ENCODE results near the gene HBG1.

Gene HBG1

GRCh38 chr11:5240056-5240455, 9.6 kb downstream of the HBG1 start:
- Histone ChIP-seq H3K4me3 (ENCODE audit: low read length) (no peak overlapping the region), H3K9me2 (replicated peaks; ENCODE audit: control insufficient read depth, low read length) (no peaks in the 10 kb centered on the region), H3K36me3 (ENCODE audit: control insufficient read depth, low read length) (no peaks in the 10 kb centered on the region), H3K79me2 (ENCODE audit: control insufficient read depth, low read length) (no peaks in the 10 kb centered on the region), H3F3A (ENCODE audit: control insufficient read depth, insufficient read depth) (no peaks in the 10 kb centered on the region), H4K20me1 (ENCODE audit: control insufficient read depth, insufficient read depth, low read depth, low read length) (no peaks in the 10 kb centered on the region), H3K27me3 (ENCODE audit: control insufficient read depth, low read length) (no peaks in the 10 kb centered on the region), H3K4me1 (ENCODE audit: control insufficient read depth, low read length) (no peaks in the 10 kb centered on the region), H3K27ac (ENCODE audit: low read depth, low read length) (no peak overlapping the region), H3K4me2 (ENCODE audit: low read length) (no peak overlapping the region), H3K9me3 (ENCODE audit: control insufficient read depth, insufficient read depth, low read length) (no peaks in the 10 kb centered on the region)
- no peak for TF ChIP-seq EZH2phosphoT487 (IDR thresholded peaks at IDR 0.05; ENCODE audit: borderline replicate concordance, low read length)
- no peak for TF ChIP-seq CTCF (IDR thresholded peaks at IDR 0.05; ENCODE audit: low read depth, low read length, poor library complexity, severe bottlenecking)

DNA sequence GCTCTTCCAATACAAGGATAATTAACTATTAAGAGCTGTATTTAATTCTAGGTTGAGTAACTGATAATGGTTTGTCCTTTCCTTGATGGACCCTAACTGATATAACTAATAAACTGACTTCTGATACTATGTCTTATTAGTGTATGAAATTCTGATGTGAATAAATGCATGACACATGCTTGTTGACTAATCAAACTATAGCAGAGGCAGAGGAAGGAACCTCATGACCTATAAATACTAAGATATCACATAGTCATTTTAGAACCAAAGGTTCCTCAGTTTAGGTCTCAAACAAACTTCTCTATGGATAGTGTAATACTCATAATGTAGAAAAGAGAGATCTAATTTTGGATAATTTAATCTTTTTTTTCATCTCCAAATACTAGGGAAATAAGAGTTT, 10.6 kb downstream of the HBG1 start:
- H3K27me3 ChIP-seq (ENCODE audit: control insufficient read depth, low read length): no peaks in the 10 kb centered on the region
- no peaks in the 10 kb centered on the region for H4K20me1 ChIP-seq (ENCODE audit: control insufficient read depth, insufficient read depth, low read depth, low read length)
- H3K4me2 ChIP-seq (ENCODE audit: low read length): no peak overlapping the region
- no peaks in the 10 kb centered on the region for H3K9me3 ChIP-seq (ENCODE audit: control insufficient read depth, insufficient read depth, low read length)
- no peak overlapping the region for H3K4me3 ChIP-seq (ENCODE audit: low read length)
- H3K36me3 ChIP-seq (ENCODE audit: control insufficient read depth, low read length): no peaks in the 10 kb centered on the region
- H3K4me1 ChIP-seq (ENCODE audit: control insufficient read depth, low read length): no peaks in the 10 kb centered on the region
- H3K9me2 ChIP-seq (replicated peaks; ENCODE audit: control insufficient read depth, low read length): no peaks in the 10 kb centered on the region
- no peaks in the 10 kb centered on the region for H3F3A ChIP-seq (ENCODE audit: control insufficient read depth, insufficient read depth)
- TF ChIP-seq EZH2phosphoT487 (IDR thresholded peaks at IDR 0.05; ENCODE audit: borderline replicate concordance, low read length) (no peak), CTCF (IDR thresholded peaks at IDR 0.05; ENCODE audit: low read depth, low read length, poor library complexity, severe bottlenecking) (no peak)
- H3K27ac ChIP-seq (ENCODE audit: low read depth, low read length): no peak overlapping the region
- no peaks in the 10 kb centered on the region for H3K79me2 ChIP-seq (ENCODE audit: control insufficient read depth, low read length)

GRCh38 chr11:5238486-5238885, 11.2 kb downstream of the HBG1 start:
- no peak overlapping the region for H3K27ac ChIP-seq (ENCODE audit: low read depth, low read length)
- no peaks in the 10 kb centered on the region for H3K27me3 ChIP-seq (ENCODE audit: control insufficient read depth, low read length)
- no peak for TF ChIP-seq EZH2phosphoT487 (IDR thresholded peaks at IDR 0.05; ENCODE audit: borderline replicate concordance, low read length)
- no peak overlapping the region for H3K4me2 ChIP-seq (ENCODE audit: low read length)
- H3F3A ChIP-seq (ENCODE audit: control insufficient read depth, insufficient read depth): no peaks in the 10 kb centered on the region
- H3K4me3 ChIP-seq (ENCODE audit: low read length): no peak overlapping the region
- no peaks in the 10 kb centered on the region for H3K79me2 ChIP-seq (ENCODE audit: control insufficient read depth, low read length)
- H3K9me2 ChIP-seq (replicated peaks; ENCODE audit: control insufficient read depth, low read length): no peaks in the 10 kb centered on the region
- H3K9me3 ChIP-seq (ENCODE audit: control insufficient read depth, insufficient read depth, low read length): no peaks in the 10 kb centered on the region
- H3K36me3 ChIP-seq (ENCODE audit: control insufficient read depth, low read length): no peaks in the 10 kb centered on the region
- H3K4me1 ChIP-seq (ENCODE audit: control insufficient read depth, low read length): no peaks in the 10 kb centered on the region
- no peaks in the 10 kb centered on the region for H4K20me1 ChIP-seq (ENCODE audit: control insufficient read depth, insufficient read depth, low read depth, low read length)

GRCh38 chr11:5237420-5237819, 12.2 kb downstream of the HBG1 start:
- Histone ChIP-seq H4K20me1 (ENCODE audit: control insufficient read depth, insufficient read depth, low read depth, low read length) (no peaks in the 10 kb centered on the region), H3K4me3 (ENCODE audit: low read length) (no peak overlapping the region), H3K9me3 (ENCODE audit: control insufficient read depth, insufficient read depth, low read length) (no peaks in the 10 kb centered on the region), H3K27me3 (ENCODE audit: control insufficient read depth, low read length) (no peaks in the 10 kb centered on the region), H3K4me1 (ENCODE audit: control insufficient read depth, low read length) (no peaks in the 10 kb centered on the region), H3F3A (ENCODE audit: control insufficient read depth, insufficient read depth) (no peaks in the 10 kb centered on the region), H3K36me3 (ENCODE audit: control insufficient read depth, low read length) (no peaks in the 10 kb centered on the region), H3K9me2 (replicated peaks; ENCODE audit: control insufficient read depth, low read length) (no peaks in the 10 kb centered on the region), H3K27ac (ENCODE audit: low read depth, low read length) (no peak overlapping the region), H3K4me2 (ENCODE audit: low read length) (no peak overlapping the region), H3K79me2 (ENCODE audit: control insufficient read depth, low read length) (no peaks in the 10 kb centered on the region)
- TF ChIP-seq EZH2phosphoT487 (IDR thresholded peaks at IDR 0.05; ENCODE audit: borderline replicate concordance, low read length): no peak
- TF ChIP-seq CTCF (IDR thresholded peaks at IDR 0.05; ENCODE audit: low read depth, low read length, poor library complexity, severe bottlenecking): no peak
